Measurements from ENCODE around the gene ADRA2B. TPM values are rescaled to one million over a fixed set of nuclear protein-coding genes. Genes with fewer than 3 reads are reported as not detected.
A peak's percentile ranks its signal among the peaks of the same experiment; 100 is the strongest.
"Not testable (repeated sequence)": the region's sequence is repeated elsewhere in the genome, so short reads cannot be mapped to it uniquely, and the experiment has no call there.

Gene ADRA2B
- polyA plus RNA-seq, 10 donors = 1.9 to 3.8 (median 3.0) TPM

GRCh38 chr2:96150791-96151594 is 34.6 kb upstream of the ADRA2B start:
- no peak for DNase-seq

GRCh38 chr2:96150007-96150640 is 33.8 kb upstream of the ADRA2B start:
- DNase-seq = no peak

- DNase-seq = peak; percentile 52 to 80 (median 75)
Measured at GRCh38 chr2:96148410-96149217, 32.2 kb upstream of the ADRA2B start.

GRCh38 chr2:96147593-96148201 is 31.3 kb upstream of the ADRA2B start:
- DNase-seq = peak in 1 of 3 donors; percentile 45

- peak in 1 of 3 donors; percentile 42 for DNase-seq
Measured at GRCh38 chr2:96146881-96147592, 30.7 kb upstream of the ADRA2B start.

GRCh38 chr2:96146153-96146880 is 29.9 kb upstream of the ADRA2B start:
- peak in 2 of 3 donors; percentile 22 to 62 for DNase-seq

- DNase-seq = no peak
Measured at GRCh38 chr2:96145848-96146152, 29.4 kb upstream of the ADRA2B start.

GRCh38 chr2:96145036-96145847 is 28.9 kb upstream of the ADRA2B start, which contains the start of gene DUSP2:
Gene DUSP2, minus strand, starts transcription at chr2:96145440. Its CDS starts 86 bp downstream, at chr2:96145354.
- DNase-seq = peak; percentile 64 to 90 (median 83)

- DNase-seq = peak in 2 of 3 donors; percentile 22 to 78
Measured at GRCh38 chr2:96144481-96145035, 28.2 kb upstream of the ADRA2B start.

- no peak for DNase-seq
Measured at GRCh38 chr2:96143848-96144480, 27.6 kb upstream of the ADRA2B start.

GRCh38 chr2:96143231-96143847 is 27.0 kb upstream of the ADRA2B start:
- DNase-seq = no peak

- no peak for DNase-seq
Measured at GRCh38 chr2:96142217-96143113, 26.1 kb upstream of the ADRA2B start.

- not testable (repeated sequence) for DNase-seq
Measured at GRCh38 chr2:96141624-96141967, 25.2 kb upstream of the ADRA2B start.

GRCh38 chr2:96140941-96141623 is 24.7 kb upstream of the ADRA2B start:
- no peak for DNase-seq

- DNase-seq = no peak
Measured at GRCh38 chr2:96139181-96139758, 22.9 kb upstream of the ADRA2B start.
